Liver (tissue), 9 donors: ENCODE data around the gene TTC23L. TPM values are rescaled to one million over a fixed set of nuclear protein-coding genes. Genes with fewer than 3 reads are reported as not detected.
"Not testable (repeated sequence)": the region's sequence is repeated elsewhere in the genome, so short reads cannot be mapped to it uniquely, and the experiment has no call there.

Experiments
- DNase-seq: peaks from one replicate; pipeline ENCODE4 v3.0.0-alpha.2; 2017; ENCODE audit warnings: low spot score
- H3K27ac ChIP-seq, 2 donors: one replicate each; pipeline ENCODE4 v1.7.0; 2013; ENCODE audit warnings: inconsistent platforms in 2 of 2, low read length in 2 of 2, control low read depth in 1 of 2, low read depth in 1 of 2, mild to moderate bottlenecking in 1 of 2
- H3K27me3 ChIP-seq, 4 donors: one replicate each; pipeline versions ENCODE4 v1.6.1 to v1.7.0; 2013; ENCODE audit warnings: low read length in 3 of 4, inconsistent platforms in 1 of 4, mild to moderate bottlenecking in 1 of 4, moderate library complexity in 1 of 4; ENCODE audit not compliant: control insufficient read depth in 4 of 4, insufficient read depth in 4 of 4
- H3K36me3 ChIP-seq, 4 donors: one replicate each; pipeline versions ENCODE4 v1.6.1 to v1.7.0; 2013; ENCODE audit warnings: low read length in 3 of 4, mild to moderate bottlenecking in 3 of 4, low read depth in 1 of 4, moderate library complexity in 1 of 4; ENCODE audit not compliant: control insufficient read depth in 4 of 4, insufficient read depth in 3 of 4
- H3K4me1 ChIP-seq, 4 donors: one replicate each; pipeline versions ENCODE4 v1.6.1 to v1.7.0; 2013; ENCODE audit warnings: low read length in 3 of 4, mild to moderate bottlenecking in 3 of 4, moderate library complexity in 1 of 4; ENCODE audit not compliant: control insufficient read depth in 4 of 4, insufficient read depth in 4 of 4
- H3K4me3 ChIP-seq, 3 donors: one replicate each; pipeline versions ENCODE4 v1.6.1 to v1.7.0; 2013; ENCODE audit warnings: low read length in 3 of 3, control low read depth in 1 of 3, low read depth in 1 of 3, mild to moderate bottlenecking in 1 of 3
- H3K9ac ChIP-seq, 2 donors: one replicate each; pipeline ENCODE4 v1.7.0; 2013; ENCODE audit warnings: low read length in 2 of 2, mild to moderate bottlenecking in 2 of 2, moderate library complexity in 2 of 2, control low read depth in 1 of 2, low read depth in 1 of 2
- H3K9me3 ChIP-seq, 4 donors: one replicate each; pipeline versions ENCODE4 v1.6.1 to v1.7.0; 2013; ENCODE audit warnings: low read length in 3 of 4; ENCODE audit not compliant: control insufficient read depth in 4 of 4
- EGR1 ChIP-seq, 2 donors: IDR thresholded peaks; 2 replicates each; pipeline ENCODE4 v1.6.1; 2016 to 2018; ENCODE audit warnings: antibody characterized with exemption in 2 of 2, low read depth in 2 of 2
- FOXA1 ChIP-seq: IDR thresholded peaks from 2 replicates; pipeline ENCODE4 v1.6.1; 2016; ENCODE audit warnings: antibody characterized with exemption
- FOXA2 ChIP-seq: IDR thresholded peaks from 2 replicates; pipeline ENCODE4 v1.6.1; 2016; ENCODE audit warnings: antibody characterized with exemption
- GABPA ChIP-seq, 2 donors: IDR thresholded peaks in 1 of 2; conservative IDR thresholded peaks in 1 of 2; 2 replicates each; pipeline ENCODE4 v1.6.1; 2016; ENCODE audit warnings: antibody characterized with exemption in 2 of 2, mild to moderate bottlenecking in 1 of 2, moderate library complexity in 1 of 2
- HNF4A ChIP-seq, 2 donors: conservative IDR thresholded peaks; 2 replicates each; pipeline ENCODE4 v1.6.1; 2016; ENCODE audit warnings: antibody characterized with exemption in 2 of 2, mild to moderate bottlenecking in 2 of 2
- JUND ChIP-seq, 2 donors: IDR thresholded peaks; 2 replicates each; pipeline ENCODE4 v1.6.1; 2016; ENCODE audit warnings: antibody characterized with exemption in 2 of 2
- NR2F2 ChIP-seq: IDR thresholded peaks from 2 replicates; pipeline ENCODE4 v1.6.1; 2016; ENCODE audit warnings: antibody characterized with exemption
- RAD21 ChIP-seq, 2 donors: IDR thresholded peaks; 2 replicates each; pipeline ENCODE4 v1.6.1; 2016; ENCODE audit warnings: antibody characterized with exemption in 2 of 2, mild to moderate bottlenecking in 2 of 2
- RXRA ChIP-seq, 2 donors: IDR thresholded peaks; 2 replicates each; pipeline ENCODE4 v1.6.1; 2017 to 2018; ENCODE audit warnings: antibody characterized with exemption in 2 of 2, mild to moderate bottlenecking in 1 of 2
- SP1 ChIP-seq: IDR thresholded peaks from 2 replicates; pipeline ENCODE4 v1.6.1; 2018; ENCODE audit warnings: antibody characterized with exemption, mild to moderate bottlenecking
- YY1 ChIP-seq: IDR thresholded peaks from 2 replicates; pipeline ENCODE4 v1.6.1; 2016; ENCODE audit warnings: antibody characterized with exemption, mild to moderate bottlenecking
- ZBTB33 ChIP-seq: IDR thresholded peaks from 2 replicates; pipeline ENCODE4 v1.6.1; 2016; ENCODE audit warnings: antibody characterized with exemption
- WGBS: extraction: QIAGEN DNeasy Blood & Tissue Kit; methylation state at CpG from one replicate; pipeline ENCODE4 v1.1.7; 2013; 5-methylcytosine and 5-hydroxymethylcytosine counted together
- polyA plus RNA-seq, 2 donors: library from polyadenylated mRNA; stranded (reverse) in 1 of 2; unstranded in 1 of 2; fragments of 200-250 nt in 1 of 2; fragments of >200 nt in 1 of 2; fragmentation: Nextera tagmentation in 1 of 2; extraction: Ambion mirVana in 1 of 2; gene quantifications; one replicate each; pipeline versions ENCODE4 v1.2.1 to v1.2.3, GENCODE V29; 2013 to 2015
- total RNA-seq, 2 donors: library from RNA; depleted of rRNA; stranded (reverse); fragments of >200 nt; gene quantifications; one replicate each; pipeline ENCODE4 v1.2.3, GENCODE V29; 2014
- TF ChIP-seq, protein P1 (sequence below): IDR thresholded peaks from 2 replicates; pipeline ENCODE4 v1.6.1; 2016; ENCODE audit warnings: antibody characterized with exemption
- TF ChIP-seq, protein P2 (sequence below): IDR thresholded peaks from 2 replicates; pipeline ENCODE4 v1.6.1; 2016; ENCODE audit warnings: antibody characterized with exemption, mild to moderate bottlenecking
- TF ChIP-seq, protein P3 (sequence below): IDR thresholded peaks from 2 replicates; pipeline ENCODE4 v1.6.1; 2016; ENCODE audit warnings: antibody characterized with exemption
- donor health status: healthy.
- donor health status: healthy.
- donor health status: healthy.
- donor health status: healthy.
- donor health status: healthy.

The TTC23L gene
- total and polyA plus RNA-seq, 4 donors, result 0.03 to 0.19 (median 0.08) TPM; not detected in 1

- no peaks in the 10 kb centered on the region for H3K4me1 ChIP-seq
- no peaks in the 10 kb centered on the region for H3K9me3 ChIP-seq
- no peak overlapping the region for H3K27ac ChIP-seq
- H3K36me3 ChIP-seq, result peaks cover 4 to 83% (median 63%) of the 10 kb centered on the region in 4 donors
- no peaks in the 10 kb centered on the region for H3K27me3 ChIP-seq
- DNase-seq, result no peak
- no peak overlapping the region for H3K4me3 ChIP-seq
- TF ChIP-seq GABPA (IDR thresholded peaks at IDR 0.05 in 1 of 2, conservative IDR thresholded peaks at IDR 0.05 in 1 of 2) (no peak), FOXA2 (no peak), JUND (IDR thresholded peaks at IDR 0.05) (no peak), HNF4A (conservative IDR thresholded peaks at IDR 0.05) (no peak), NR2F2 (no peak)
- TF ChIP-seq, protein P1, sequence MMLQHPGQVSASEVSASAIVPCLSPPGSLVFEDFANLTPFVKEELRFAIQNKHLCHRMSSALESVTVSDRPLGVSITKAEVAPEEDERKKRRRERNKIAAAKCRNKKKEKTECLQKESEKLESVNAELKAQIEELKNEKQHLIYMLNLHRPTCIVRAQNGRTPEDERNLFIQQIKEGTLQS, result no peak
- 93% methylated on average over 6 of the region's 6 CpGs for WGBS
- H3K9ac ChIP-seq, result no peak overlapping the region
Measured at GRCh38 chr5:34827588-34828506, 11.1 kb upstream of the TTC23L start.

- not testable (repeated sequence) for H3K4me1 ChIP-seq, H3K9ac ChIP-seq, H3K9me3 ChIP-seq, H3K4me3 ChIP-seq, H3K27ac ChIP-seq, H3K27me3 ChIP-seq, DNase-seq
- 82% methylated on average over 7 of the region's 7 CpGs for WGBS
- peaks cover 2 to 57% (median 47%) of the 10 kb centered on the region in 4 donors for H3K36me3 ChIP-seq
Measured at GRCh38 chr5:34830827-34831226, 8.1 kb upstream of the TTC23L start.

DNA sequence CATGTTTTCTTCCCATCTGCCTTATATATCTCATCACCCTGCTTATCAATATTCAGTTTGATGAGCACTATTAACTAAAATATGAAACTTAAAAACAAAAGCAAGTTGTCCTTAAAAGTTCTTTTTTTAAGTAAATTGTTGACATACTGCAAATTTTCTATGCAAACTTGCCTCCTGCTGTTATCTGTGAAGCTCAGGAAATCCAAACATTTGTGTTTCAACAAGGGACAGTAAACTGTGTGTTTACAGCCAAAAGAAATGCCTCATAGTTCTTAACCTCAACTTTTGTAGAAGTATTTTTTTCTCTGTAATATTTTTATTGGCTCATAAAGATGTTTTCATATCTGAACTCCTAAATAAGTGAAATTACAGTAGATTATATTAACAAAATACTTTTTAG lies 7.7 kb upstream of the TTC23L start:
- TF ChIP-seq HNF4A (conservative IDR thresholded peaks at IDR 0.05) (no peak), RXRA (IDR thresholded peaks at IDR 0.05) (peak in 1 of 2 donors; percentile 10)
- Histone ChIP-seq H3K27ac (no peak overlapping the region), H3K9me3 (no peaks in the 10 kb centered on the region), H3K4me3 (no peak overlapping the region), H3K36me3 (peaks cover 1 to 56% (median 43%) of the 10 kb centered on the region in 4 donors), H3K27me3 (no peaks in the 10 kb centered on the region), H3K4me1 (no peaks in the 10 kb centered on the region), H3K9ac (no peak overlapping the region)
- DNase-seq, result no peak

DNA sequence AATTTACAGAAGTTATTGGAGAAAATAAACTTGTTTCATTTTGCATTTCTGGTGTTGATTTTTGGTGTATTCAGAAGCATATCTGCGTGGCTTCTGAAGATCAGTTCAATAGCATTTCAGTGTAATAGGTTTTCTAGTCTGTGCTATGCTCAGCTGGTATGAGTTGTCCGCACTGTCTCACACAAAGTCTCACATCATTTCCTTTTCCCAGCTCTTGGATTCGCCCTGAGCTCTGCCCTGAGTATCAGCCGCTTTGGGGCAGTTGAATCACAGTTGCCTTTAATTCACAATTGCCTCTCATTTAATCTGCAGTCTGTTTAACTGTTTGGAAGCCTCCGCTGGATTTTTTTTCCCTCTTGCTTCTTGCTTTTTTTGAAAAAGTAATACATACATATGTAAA lies 6.4 kb upstream of the TTC23L start:
- WGBS, result 94% methylated on average over 5 of the region's 5 CpGs
- Histone ChIP-seq H3K4me3 (no peak overlapping the region), H3K36me3 (peaks cover 0 to 43% (median 31%) of the 10 kb centered on the region in 4 donors), H3K9me3 (no peaks in the 10 kb centered on the region), H3K27me3 (no peaks in the 10 kb centered on the region), H3K27ac (no peak overlapping the region), H3K9ac (no peak overlapping the region), H3K4me1 (no peaks in the 10 kb centered on the region)
- DNase-seq, result no peak
- TF ChIP-seq SP1 (no peak), EGR1 (IDR thresholded peaks at IDR 0.05; ENCODE audit: low read depth in 2 of 2) (no peak), FOXA2 (no peak), ZBTB33 (no peak), RAD21 (IDR thresholded peaks at IDR 0.05) (no peak), RXRA (IDR thresholded peaks at IDR 0.05) (no peak), JUND (IDR thresholded peaks at IDR 0.05) (no peak), FOXA1 (no peak), YY1 (no peak), NR2F2 (no peak), GABPA (IDR thresholded peaks at IDR 0.05 in 1 of 2, conservative IDR thresholded peaks at IDR 0.05 in 1 of 2) (no peak)
- TF ChIP-seq, protein P2, sequence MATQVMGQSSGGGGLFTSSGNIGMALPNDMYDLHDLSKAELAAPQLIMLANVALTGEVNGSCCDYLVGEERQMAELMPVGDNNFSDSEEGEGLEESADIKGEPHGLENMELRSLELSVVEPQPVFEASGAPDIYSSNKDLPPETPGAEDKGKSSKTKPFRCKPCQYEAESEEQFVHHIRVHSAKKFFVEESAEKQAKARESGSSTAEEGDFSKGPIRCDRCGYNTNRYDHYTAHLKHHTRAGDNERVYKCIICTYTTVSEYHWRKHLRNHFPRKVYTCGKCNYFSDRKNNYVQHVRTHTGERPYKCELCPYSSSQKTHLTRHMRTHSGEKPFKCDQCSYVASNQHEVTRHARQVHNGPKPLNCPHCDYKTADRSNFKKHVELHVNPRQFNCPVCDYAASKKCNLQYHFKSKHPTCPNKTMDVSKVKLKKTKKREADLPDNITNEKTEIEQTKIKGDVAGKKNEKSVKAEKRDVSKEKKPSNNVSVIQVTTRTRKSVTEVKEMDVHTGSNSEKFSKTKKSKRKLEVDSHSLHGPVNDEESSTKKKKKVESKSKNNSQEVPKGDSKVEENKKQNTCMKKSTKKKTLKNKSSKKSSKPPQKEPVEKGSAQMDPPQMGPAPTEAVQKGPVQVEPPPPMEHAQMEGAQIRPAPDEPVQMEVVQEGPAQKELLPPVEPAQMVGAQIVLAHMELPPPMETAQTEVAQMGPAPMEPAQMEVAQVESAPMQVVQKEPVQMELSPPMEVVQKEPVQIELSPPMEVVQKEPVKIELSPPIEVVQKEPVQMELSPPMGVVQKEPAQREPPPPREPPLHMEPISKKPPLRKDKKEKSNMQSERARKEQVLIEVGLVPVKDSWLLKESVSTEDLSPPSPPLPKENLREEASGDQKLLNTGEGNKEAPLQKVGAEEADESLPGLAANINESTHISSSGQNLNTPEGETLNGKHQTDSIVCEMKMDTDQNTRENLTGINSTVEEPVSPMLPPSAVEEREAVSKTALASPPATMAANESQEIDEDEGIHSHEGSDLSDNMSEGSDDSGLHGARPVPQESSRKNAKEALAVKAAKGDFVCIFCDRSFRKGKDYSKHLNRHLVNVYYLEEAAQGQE, result no peak
- TF ChIP-seq, protein P1, result no peak
- TF ChIP-seq, protein P3, sequence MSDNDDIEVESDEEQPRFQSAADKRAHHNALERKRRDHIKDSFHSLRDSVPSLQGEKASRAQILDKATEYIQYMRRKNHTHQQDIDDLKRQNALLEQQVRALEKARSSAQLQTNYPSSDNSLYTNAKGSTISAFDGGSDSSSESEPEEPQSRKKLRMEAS, result no peak
